ENCODE results near the gene H6PD.

DNA sequence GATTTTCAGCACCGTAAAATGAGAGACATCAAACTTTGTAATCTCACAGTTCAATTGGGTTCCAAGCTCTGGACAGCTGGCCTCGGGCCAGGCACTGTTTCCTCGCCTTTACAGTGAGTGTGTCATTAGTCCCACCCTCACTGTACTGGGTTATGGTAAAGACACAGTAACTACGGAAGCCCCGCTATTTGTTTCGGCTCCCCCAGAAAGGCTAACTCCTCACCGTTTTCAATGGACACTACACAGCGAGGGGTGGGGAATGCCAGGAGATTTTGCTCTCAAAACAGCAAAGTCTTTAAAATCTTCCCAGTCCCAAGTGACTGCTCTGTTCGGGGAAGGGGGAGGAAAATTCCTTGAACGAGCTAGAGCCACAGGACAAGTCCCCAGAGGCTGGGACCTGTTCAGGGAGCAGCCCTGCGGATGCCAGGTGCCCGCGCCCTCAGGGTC lies 57.4 kb downstream of the H6PD start:
- TF ChIP-seq GATA2 (IDR thresholded peaks at IDR 0.05; ENCODE audit: low read depth, low read length): no peak
- TF ChIP-seq GATA3 (IDR thresholded peaks at IDR 0.05; ENCODE audit: low read depth, low read length): no peak
